B cell (primary cell): ENCODE measurements around the gene EFCAB8. TPM values are rescaled to one million over a fixed set of nuclear protein-coding genes. Genes with fewer than 3 reads are reported as not detected.

ENCODE experiments used
- ATAC-seq: fragments of 200-7000 bp; cut with Tn5 transposase; one replicate; pipeline ENCODE4 v1.10.0; 2021; ENCODE audit warnings: low read depth, mild to moderate bottlenecking, moderate number of reproducible peaks, moderate library complexity
- CTCF ChIA-PET: fragments of 350-600 bp; sonication (Branson Sonifier 250); formaldehyde crosslinking; loops from one replicate; lab custom pipeline; 2021; ENCODE audit warnings: antibody characterized with exemption, inconsistent platforms; lab: Charles Lee
- POLR2A ChIA-PET: fragments of 350-600 bp; sonication (Branson Sonifier 250); formaldehyde crosslinking; loops from one replicate; lab custom pipeline; 2021; ENCODE audit warnings: antibody characterized with exemption; lab: Charles Lee
- DNase-seq: peaks from one replicate; pipeline ENCODE4 v3.0.0; 2013
- H2AFZ ChIP-seq: 2 replicates; pipeline ENCODE4 v1.6.1; 2012; ENCODE audit warnings: mild to moderate bottlenecking, low read depth, low read length; ENCODE audit not compliant: insufficient read depth, poor library complexity, severe bottlenecking
- H3K27ac ChIP-seq, 2 donors: 1 replicate in 1 of 2; 2 replicates in 1 of 2; pipeline ENCODE4 v1.5.1; 2012 to 2013; ENCODE audit warnings: low read length in 2 of 2, mild to moderate bottlenecking in 2 of 2, moderate library complexity in 1 of 2
- H3K27me3 ChIP-seq, 4 experiments: fragments of 200-600 bp in 1 of 4; sonication (generic) in 1 of 4; replicated peaks in 1 of 4; 1 replicate in 2 of 4; 2 replicates in 2 of 4; pipeline versions ENCODE4 v1.6.1 to v1.7.0; 2013 to 2016; ENCODE audit warnings: low read length in 3 of 4, mild to moderate bottlenecking in 2 of 4, mixed read lengths in 1 of 4, moderate library complexity in 1 of 4; ENCODE audit not compliant: insufficient read depth in 4 of 4, control insufficient read depth in 3 of 4; ENCODE audit errors: control extremely low read depth in 1 of 4
- H3K36me3 ChIP-seq, 2 experiments: replicated peaks in 1 of 2; 1 replicate in 1 of 2; 2 replicates in 1 of 2; pipeline versions ENCODE4 v1.6.1 to v1.7.1; 2013; ENCODE audit warnings: low read length in 1 of 2; ENCODE audit not compliant: insufficient read depth in 2 of 2, control insufficient read depth in 1 of 2; ENCODE audit errors: control extremely low read depth in 1 of 2, extremely low read depth in 1 of 2
- H3K4me1 ChIP-seq, 2 donors: fragments of 200-600 bp in 1 of 2; sonication (generic) in 1 of 2; 1 replicate in 1 of 2; 2 replicates in 1 of 2; pipeline versions ENCODE4 v1.5.1 to v1.6.1; 2013 to 2017; ENCODE audit warnings: low read length in 2 of 2; ENCODE audit not compliant: control insufficient read depth in 2 of 2, insufficient read depth in 2 of 2
- H3K4me2 ChIP-seq: replicated peaks from 2 replicates; pipeline ENCODE3; 2012; ENCODE audit warnings: mild to moderate bottlenecking, low read depth, low read length; ENCODE audit not compliant: poor library complexity, severe bottlenecking
- H3K4me3 ChIP-seq, 5 experiments: fragments of 200-600 bp in 1 of 5; sonication (generic) in 1 of 5; 1 replicate in 3 of 5; 2 replicates in 2 of 5; pipeline versions ENCODE4 v1.5.1 to v1.7.0; 2011 to 2016; ENCODE audit warnings: low read length in 4 of 5, mild to moderate bottlenecking in 4 of 5, low read depth in 2 of 5, control low read depth in 1 of 5, moderate library complexity in 1 of 5; ENCODE audit not compliant: insufficient read depth in 1 of 5; ENCODE audit errors: control extremely low read depth in 1 of 5, extremely low read depth in 1 of 5
- H3K79me2 ChIP-seq: fragments of 200-600 bp; sonication (generic); one replicate; pipeline ENCODE4 v1.6.0; 2016; ENCODE audit warnings: low read length; ENCODE audit not compliant: control insufficient read depth, insufficient read depth
- H3K9ac ChIP-seq: fragments of 200-600 bp; sonication (generic); 2 replicates; pipeline ENCODE4 v1.6.1; 2017; ENCODE audit warnings: mild to moderate bottlenecking, low read length, moderate library complexity
- H3K9me3 ChIP-seq, 3 donors: one replicate each; pipeline versions ENCODE4 v1.6.1 to v1.7.1; 2013; ENCODE audit warnings: low read length in 2 of 3; ENCODE audit not compliant: control insufficient read depth in 2 of 3, insufficient read depth in 1 of 3; ENCODE audit errors: control extremely low read depth in 1 of 3
- H4K20me1 ChIP-seq: 2 replicates; pipeline ENCODE4 v1.6.0; 2012; ENCODE audit warnings: mild to moderate bottlenecking, low read length; ENCODE audit not compliant: insufficient read depth, control insufficient read depth, poor library complexity, severe bottlenecking
- H3K27ac Mint-ChIP-seq: one replicate; pipeline ENCODE4 v1.8.0; 2021; ENCODE audit warnings: mixed read lengths
- H3K27me3 Mint-ChIP-seq: one replicate; pipeline ENCODE4 v1.8.0; 2021; ENCODE audit warnings: mixed read lengths
- H3K4me1 Mint-ChIP-seq: one replicate; pipeline ENCODE4 v1.8.0; 2021; ENCODE audit warnings: mixed read lengths
- H3K4me3 Mint-ChIP-seq: one replicate; pipeline ENCODE4 v1.8.0; 2021; ENCODE audit warnings: mixed read lengths
- H3K9me3 Mint-ChIP-seq: one replicate; pipeline ENCODE4 v1.8.0; 2022; ENCODE audit warnings: mixed read lengths; ENCODE audit not compliant: insufficient read depth
- CTCF ChIP-seq: fragments of 200-600 bp; IDR thresholded peaks from one replicate; pipeline ENCODE4 v1.8.0; 2022; ENCODE audit warnings: antibody characterized with exemption, mild to moderate bottlenecking
- EZH2 ChIP-seq: IDR thresholded peaks from 2 replicates; pipeline ENCODE4 v1.6.1; 2012; ENCODE audit warnings: borderline replicate concordance, low read depth, mild to moderate bottlenecking, moderate library complexity, low read length; ENCODE audit not compliant: insufficient read depth, poor library complexity, severe bottlenecking
- WGBS: methylation state at CpG from one replicate; pipeline ENCODE4 v1.1.5; 2013; ENCODE audit warnings: missing lambda C conversion rate; ENCODE audit not compliant: insufficient coverage; 5-methylcytosine and 5-hydroxymethylcytosine counted together
- intact Hi-C: fragments of 100-400 bp; cut with micrococcal nuclease; formaldehyde crosslinking; loops from one replicate; pipeline ENCODE4 v1.10.0; 2022
- polyA minus RNA-seq: library from RNA; depleted of rRNA, polyadenylated mRNA; stranded (reverse); fragments of >200 nt; gene quantifications from 2 replicates; pipeline ENCODE4 v1.2.3, GENCODE V29; 2012
- polyA plus RNA-seq: library from polyadenylated mRNA; depleted of rRNA; stranded (reverse); fragments of >200 nt; gene quantifications from 2 replicates; pipeline ENCODE4 v1.2.3, GENCODE V29; 2012
- total RNA-seq, 2 donors: library from RNA; stranded (reverse); fragments of 120-200 nt in 1 of 2; gene quantifications; 1 replicate in 1 of 2; 2 replicates in 1 of 2; pipeline versions ENCODE4 v1.2.3 to v1.2.4, GENCODE V29; 2013 to 2022

Gene EFCAB8
- 2.3 and 3.8 TPM in 2 replicates for total RNA-seq
- total RNA-seq (2013) = 0.21 TPM
- 0.65 and 0.72 TPM in 2 replicates for polyA plus RNA-seq
- 0.71 TPM in 1 of 2 replicates, not detected in the other for polyA minus RNA-seq

- WGBS = 89% methylated on average over 4 of the region's 8 CpGs
Observed at GRCh38 chr20:32858701-32859372, at the start of gene EFCAB8. EFCAB8 (plus strand) TSS chr20:32858923; CDS start chr20:32863793, 4,870 bp downstream.

More at GRCh38 chr20:32858701-32859372, at the start of gene EFCAB8:
- DNase-seq = no peak
- Histone ChIP-seq H3K4me3 (no peak within 1 kb of the TSS), H3K4me1 (no peaks in the 10 kb centered on the region), H3K4me2 (no peak within 1 kb of the TSS), H3K27ac (no peak within 1 kb of the TSS), H3K9ac (no peak within 1 kb of the TSS), H2AFZ (no peak within 1 kb of the TSS), H3K79me2 (no peaks in the 10 kb centered on the region), H3K27me3 (no peaks in the 10 kb centered on the region), H3K9me3 (no peaks in the 10 kb centered on the region), H4K20me1 (no peaks in the 10 kb centered on the region), H3K36me3 (peaks cover 3 to 9% of the 10 kb centered on the region in 2 experiments)
- Mint-ChIP-seq H3K9me3 (no peaks in the 10 kb centered on the region), H3K27ac (no peak within 1 kb of the TSS), H3K27me3 (no peaks in the 10 kb centered on the region), H3K4me3 (no peak within 1 kb of the TSS), H3K4me1 (no peaks in the 10 kb centered on the region)
- no peak for TF ChIP-seq EZH2
- no peak for TF ChIP-seq CTCF
- intact Hi-C loops = no loop called here
- ChIA-PET POLR2A (no interaction called here), CTCF (no interaction called here)
- ATAC-seq = no peak
